ENCODE results near the gene TBRG1. TPM values are rescaled to one million over a fixed set of nuclear protein-coding genes. Genes with fewer than 3 reads are reported as not detected.

The TBRG1 gene
- polyA plus RNA-seq, 1 donor (not counting 4 experiments of a cell fraction or from before 2014, with no cell fraction given): 40.2 TPM

DNA sequence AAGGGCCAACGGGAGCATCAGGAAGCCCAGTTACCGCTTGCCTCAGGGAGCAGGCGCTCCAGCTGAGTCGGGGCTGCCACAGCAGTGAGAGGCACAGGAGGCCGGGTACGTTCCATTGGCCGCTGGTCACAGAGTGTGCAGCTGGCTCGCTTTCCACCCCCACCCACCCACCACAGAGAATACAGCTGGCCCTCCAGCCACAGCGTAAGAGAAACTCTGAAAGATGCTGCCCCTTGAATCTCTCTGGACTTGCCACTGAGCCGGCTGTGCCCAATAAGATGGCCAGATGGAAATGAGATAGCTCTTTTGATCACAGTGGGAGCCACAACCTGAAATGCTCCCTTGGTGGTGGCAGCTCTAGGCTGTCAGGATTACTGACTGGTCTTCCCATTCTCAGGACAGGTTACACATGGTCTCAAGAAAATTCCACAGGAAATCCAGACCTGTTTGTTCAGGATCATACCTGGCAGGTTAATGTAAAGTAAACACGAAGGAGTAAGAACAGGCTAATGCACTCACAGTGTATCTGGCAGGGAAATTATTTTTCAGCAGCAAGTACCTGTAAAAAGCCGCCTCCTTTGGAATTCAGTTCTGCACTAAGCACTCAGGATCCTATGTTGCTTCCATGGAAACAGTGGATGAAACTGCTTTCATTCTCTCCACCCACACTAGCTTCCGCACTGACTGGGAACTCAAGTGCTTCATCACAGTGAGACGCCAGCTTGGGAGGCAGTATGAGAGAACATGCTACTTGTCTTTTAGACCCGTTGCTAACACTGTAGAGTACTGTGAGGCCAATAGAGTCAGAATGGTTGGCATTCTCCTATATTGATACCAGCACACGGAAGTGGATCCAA lies 34.3 kb downstream of the TBRG1 start:
- no peaks in the 10 kb centered on the region for H4K20me1 ChIP-seq (ENCODE audit: control insufficient read depth, extremely low read depth, insufficient read depth, low read length)
- no peak overlapping the region for H3K27ac ChIP-seq (ENCODE audit: control insufficient read depth, insufficient read depth, low read length)
- dilution Hi-C loops (cut with MboI; ENCODE audit: extremely low pct_ligation_motif_present, low sequenced_read_pairs): no loop called here
- H3K4me3 ChIP-seq (ENCODE audit: control insufficient read depth in 2 of 3, extremely low read depth in 1 of 3, insufficient read depth in 2 of 3, low read depth in 1 of 3, low read length in 3 of 3): no peak overlapping the region
- H2AFZ ChIP-seq (ENCODE audit: control insufficient read depth, low read length): no peak overlapping the region
- no peaks in the 10 kb centered on the region for H3K36me3 ChIP-seq (ENCODE audit: control insufficient read depth in 2 of 2, extremely low read depth in 1 of 2, insufficient read depth in 2 of 2, low read length in 2 of 2)
- H3K4me1 ChIP-seq (ENCODE audit: control insufficient read depth, extremely low read depth, insufficient read depth, low read length): no peaks in the 10 kb centered on the region
- DNase-seq (ENCODE audit: low read depth, low spot score) (no peak), FAIRE-seq (no peak)
- H3K9me1 ChIP-seq (ENCODE audit: control insufficient read depth, extremely low read depth, insufficient read depth, low read length): no peaks in the 10 kb centered on the region
- no peaks in the 10 kb centered on the region for H3K9me3 ChIP-seq (ENCODE audit: control insufficient read depth, low read depth, low read length)
- H3K9ac ChIP-seq (ENCODE audit: control insufficient read depth, extremely low read depth, insufficient read depth, low read length): no peak overlapping the region
- no peaks in the 10 kb centered on the region for H3K79me2 ChIP-seq (ENCODE audit: control insufficient read depth, insufficient read depth, low read length)
- TF ChIP-seq EZH2 (IDR thresholded peaks at IDR 0.05; ENCODE audit: low read length) (no peak), CTCF (optimal IDR thresholded peaks at IDR 0.05 in 1 of 3, IDR thresholded peaks at IDR 0.05 in 1 of 3, conservative IDR thresholded peaks at IDR 0.05 in 1 of 3; ENCODE audit: extremely low read depth in 1 of 3, insufficient read depth in 2 of 3, low read length in 3 of 3) (no peak)
- no peaks in the 10 kb centered on the region for H3K27me3 ChIP-seq (ENCODE audit: control insufficient read depth, extremely low read depth, insufficient read depth, low read length)
- no peak overlapping the region for H3K4me2 ChIP-seq (ENCODE audit: control insufficient read depth, extremely low read depth, insufficient read depth, low read depth, low read length)

GRCh38 chr11:124657904-124658303 lies 35.2 kb downstream of the TBRG1 start:
- H3K9me3 ChIP-seq (ENCODE audit: control insufficient read depth, low read depth, low read length): no peaks in the 10 kb centered on the region
- no peak overlapping the region for H3K9ac ChIP-seq (ENCODE audit: control insufficient read depth, extremely low read depth, insufficient read depth, low read length)
- no peak overlapping the region for H3K4me2 ChIP-seq (ENCODE audit: control insufficient read depth, extremely low read depth, insufficient read depth, low read depth, low read length)
- DNase-seq (ENCODE audit: low read depth, low spot score): no peak
- no peak for FAIRE-seq
- no peaks in the 10 kb centered on the region for H3K9me1 ChIP-seq (ENCODE audit: control insufficient read depth, extremely low read depth, insufficient read depth, low read length)
- H2AFZ ChIP-seq (ENCODE audit: control insufficient read depth, low read length): no peak overlapping the region
- H3K79me2 ChIP-seq (ENCODE audit: control insufficient read depth, insufficient read depth, low read length): no peaks in the 10 kb centered on the region
- no peaks in the 10 kb centered on the region for H3K36me3 ChIP-seq (ENCODE audit: control insufficient read depth in 2 of 2, extremely low read depth in 1 of 2, insufficient read depth in 2 of 2, low read length in 2 of 2)
- no peaks in the 10 kb centered on the region for H3K4me1 ChIP-seq (ENCODE audit: control insufficient read depth, extremely low read depth, insufficient read depth, low read length)
- dilution Hi-C loops (cut with MboI; ENCODE audit: extremely low pct_ligation_motif_present, low sequenced_read_pairs): no loop called here
- no peaks in the 10 kb centered on the region for H4K20me1 ChIP-seq (ENCODE audit: control insufficient read depth, extremely low read depth, insufficient read depth, low read length)
- TF ChIP-seq EZH2 (IDR thresholded peaks at IDR 0.05; ENCODE audit: low read length): no peak
- no peak overlapping the region for H3K4me3 ChIP-seq (ENCODE audit: control insufficient read depth in 2 of 3, extremely low read depth in 1 of 3, insufficient read depth in 2 of 3, low read depth in 1 of 3, low read length in 3 of 3)
- no peaks in the 10 kb centered on the region for H3K27me3 ChIP-seq (ENCODE audit: control insufficient read depth, extremely low read depth, insufficient read depth, low read length)
- no peak overlapping the region for H3K27ac ChIP-seq (ENCODE audit: control insufficient read depth, insufficient read depth, low read length)

All from keratinocyte (primary cell).